Measurements from ENCODE around the gene AGPAT1. TPM values are rescaled to one million over a fixed set of nuclear protein-coding genes. Genes with fewer than 3 reads are reported as not detected.

The AGPAT1 gene
- total and polyA plus RNA-seq, 10 of the 15 experiments (the other 5 are each of a cell fraction or from before 2014, with no cell fraction given), result 13.9 to 39.5 (median 24.7) TPM

DNA sequence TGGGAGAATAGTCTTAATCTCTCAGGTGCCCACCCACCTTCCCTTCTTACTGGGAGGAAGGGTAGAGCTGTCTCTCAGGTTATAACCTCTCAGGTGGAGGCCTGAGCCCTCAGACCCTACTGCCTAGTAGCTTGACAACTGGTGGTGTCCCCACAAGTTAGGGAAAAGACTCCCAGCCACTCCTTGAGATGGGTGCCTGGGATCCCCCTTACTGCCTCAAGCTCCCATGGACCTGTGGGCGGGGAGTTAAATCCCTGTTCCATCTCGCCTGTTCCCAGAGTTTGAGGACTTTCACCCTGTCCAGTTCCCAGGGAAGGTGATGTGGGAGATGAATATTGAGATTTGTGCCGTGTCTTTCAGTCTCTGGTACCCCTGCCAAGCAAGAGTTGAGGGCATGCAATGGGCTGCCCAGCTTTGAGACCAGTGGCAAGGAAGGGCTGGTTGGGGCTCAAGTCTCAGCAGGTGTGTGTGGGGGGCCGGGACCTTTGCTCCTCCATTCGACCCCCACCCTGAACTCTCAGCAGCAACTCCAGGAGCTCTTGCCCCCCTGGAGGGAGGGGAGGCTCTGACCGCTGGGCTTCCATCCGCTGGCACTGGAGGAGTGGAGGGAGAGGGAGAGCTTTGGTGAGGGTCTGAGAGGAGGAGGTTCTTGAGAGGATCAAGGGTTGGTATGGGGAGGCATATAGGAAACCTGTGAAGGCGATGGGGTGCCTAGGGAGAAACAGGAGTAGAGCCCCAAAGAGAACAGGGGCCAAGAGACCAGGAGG is 15.2 kb upstream of the AGPAT1 start (continued):
- 0 out of 2 replicates have a peak, but pooled peaks have one; percentile 13 for TF ChIP-seq POLR2AphosphoS5 (IDR thresholded peaks at IDR 0.05; ENCODE audit: low read length)
- TF ChIP-seq, protein P1, sequence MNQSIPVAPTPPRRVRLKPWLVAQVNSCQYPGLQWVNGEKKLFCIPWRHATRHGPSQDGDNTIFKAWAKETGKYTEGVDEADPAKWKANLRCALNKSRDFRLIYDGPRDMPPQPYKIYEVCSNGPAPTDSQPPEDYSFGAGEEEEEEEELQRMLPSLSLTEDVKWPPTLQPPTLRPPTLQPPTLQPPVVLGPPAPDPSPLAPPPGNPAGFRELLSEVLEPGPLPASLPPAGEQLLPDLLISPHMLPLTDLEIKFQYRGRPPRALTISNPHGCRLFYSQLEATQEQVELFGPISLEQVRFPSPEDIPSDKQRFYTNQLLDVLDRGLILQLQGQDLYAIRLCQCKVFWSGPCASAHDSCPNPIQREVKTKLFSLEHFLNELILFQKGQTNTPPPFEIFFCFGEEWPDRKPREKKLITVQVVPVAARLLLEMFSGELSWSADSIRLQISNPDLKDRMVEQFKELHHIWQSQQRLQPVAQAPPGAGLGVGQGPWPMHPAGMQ (IDR thresholded peaks at IDR 0.05; ENCODE audit: borderline replicate concordance), result no peak
- TF ChIP-seq, protein P2, sequence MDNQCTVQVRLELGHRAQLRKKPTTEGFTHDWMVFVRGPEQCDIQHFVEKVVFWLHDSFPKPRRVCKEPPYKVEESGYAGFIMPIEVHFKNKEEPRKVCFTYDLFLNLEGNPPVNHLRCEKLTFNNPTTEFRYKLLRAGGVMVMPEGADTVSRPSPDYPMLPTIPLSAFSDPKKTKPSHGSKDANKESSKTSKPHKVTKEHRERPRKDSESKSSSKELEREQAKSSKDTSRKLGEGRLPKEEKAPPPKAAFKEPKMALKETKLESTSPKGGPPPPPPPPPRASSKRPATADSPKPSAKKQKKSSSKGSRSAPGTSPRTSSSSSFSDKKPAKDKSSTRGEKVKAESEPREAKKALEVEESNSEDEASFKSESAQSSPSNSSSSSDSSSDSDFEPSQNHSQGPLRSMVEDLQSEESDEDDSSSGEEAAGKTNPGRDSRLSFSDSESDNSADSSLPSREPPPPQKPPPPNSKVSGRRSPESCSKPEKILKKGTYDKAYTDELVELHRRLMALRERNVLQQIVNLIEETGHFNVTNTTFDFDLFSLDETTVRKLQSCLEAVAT (IDR thresholded peaks at IDR 0.05), result peak; percentile 67

GRCh38 chr6:32190054-32190851 is 14.4 kb upstream of the AGPAT1 start, which contains the start of gene PBX2:
TSS of gene PBX2 (minus strand) at chr6:32190202. CDS start at chr6:32189915, 287 bp downstream.
- ChIA-PET SMC1A (ENCODE audit: uncharacterized antibody, unreplicated experiment) (interaction anchor here (4.2 to 4.3 kb wide), 2 partner anchors 13 to 61 kb away, joined by 24 to 41 read pairs; partner anchors contain the start of genes AGPAT1, ATF6B, FKBPL and RNF5), POLR2A (interaction anchor here (0.6 to 7.0 kb wide), 8 partner anchors 12 to 956 kb away, joined by 3 to 123 read pairs (median 4); partner anchors contain the start of genes AGPAT1, ATF6B, EGFL8 and FKBPL), RAD21 (ENCODE audit: unreplicated experiment) (interaction anchor here (1.0 to 3.7 kb wide), 5 partner anchors 11 to 61 kb away, joined by 3 to 27 read pairs (median 6); partner anchors contain the start of genes ATF6B, FKBPL, PRRT1 and RNF5), CTCF (interaction anchor here (0.8 to 1.0 kb wide), 3 partner anchors 11 to 71 kb away, joined by 3 to 4 read pairs (median 3); no protein-coding TSS in a partner anchor)
- Histone ChIP-seq H3K9ac (ENCODE audit: control insufficient read depth, insufficient read depth, low read length) (peak within 1 kb of the TSS; percentile 99), H3K4me1 (ENCODE audit: control insufficient read depth, insufficient read depth, low read length) (peaks cover 39% of the 10 kb centered on the region), H3K4me2 (ENCODE audit: control insufficient read depth, insufficient read depth) (peak within 1 kb of the TSS; percentile 99), H4K20me1 (ENCODE audit: control insufficient read depth, insufficient read depth) (no peaks in the 10 kb centered on the region), H3K27me3 (replicated peaks in 1 of 2; ENCODE audit: control insufficient read depth in 2 of 2, insufficient read depth in 2 of 2, low read length in 1 of 2) (no peaks in the 10 kb centered on the region), H3K4me3 (peak within 1 kb of the TSS; percentile 90), H3K36me3 (ENCODE audit: control insufficient read depth in 2 of 2, insufficient read depth in 2 of 2, low read length in 1 of 2) (peaks cover 0 to 6% of the 10 kb centered on the region in 2 experiments; a peak in 3 of 4 replicates), H3K9me3 (replicated peaks; ENCODE audit: control insufficient read depth, insufficient read depth, low read length) (no peaks in the 10 kb centered on the region), H3K79me2 (ENCODE audit: control insufficient read depth, insufficient read depth, low read length) (peaks cover 59% of the 10 kb centered on the region), H2AFZ (ENCODE audit: control insufficient read depth, low read depth, low read length) (no peak within 1 kb of the TSS), H3K27ac (ENCODE audit: control insufficient read depth, insufficient read depth) (peak within 1 kb of the TSS; percentile 100)
- FAIRE-seq, result peak; percentile 76
- 2% methylated on average over 13 of the region's 23 CpGs for WGBS (ENCODE audit: insufficient coverage, insufficient replicate concordance, low lambda C conversion rate, missing lambda C conversion rate)
- peak; percentile 79 for ATAC-seq
- in situ Hi-C loops (cut with MboI) (no loop called here), intact Hi-C loops (cut with micrococcal nuclease; ENCODE audit: unreplicated experiment) (loop anchor here (1.0 to 2.0 kb wide), 2 partner anchors 13 to 60 kb away; partner anchors contain the start of genes AGPAT1 and FKBPL)
- BruUV-seq (replicated peaks), result TSS peak; percentile 93
- peak; percentile 91 for DNase-seq (ENCODE audit: low read depth, low spot score)
- peak; percentile 56; the same call in 1 of the 2 replicates for TF ChIP-seq TCF12 (IDR thresholded peaks at IDR 0.05; ENCODE audit: low read depth, low read length)
- TF ChIP-seq POLR2A (IDR thresholded peaks at IDR 0.05; ENCODE audit: low read depth, low read length), result peak; percentile 70
- TF ChIP-seq, protein P3, sequence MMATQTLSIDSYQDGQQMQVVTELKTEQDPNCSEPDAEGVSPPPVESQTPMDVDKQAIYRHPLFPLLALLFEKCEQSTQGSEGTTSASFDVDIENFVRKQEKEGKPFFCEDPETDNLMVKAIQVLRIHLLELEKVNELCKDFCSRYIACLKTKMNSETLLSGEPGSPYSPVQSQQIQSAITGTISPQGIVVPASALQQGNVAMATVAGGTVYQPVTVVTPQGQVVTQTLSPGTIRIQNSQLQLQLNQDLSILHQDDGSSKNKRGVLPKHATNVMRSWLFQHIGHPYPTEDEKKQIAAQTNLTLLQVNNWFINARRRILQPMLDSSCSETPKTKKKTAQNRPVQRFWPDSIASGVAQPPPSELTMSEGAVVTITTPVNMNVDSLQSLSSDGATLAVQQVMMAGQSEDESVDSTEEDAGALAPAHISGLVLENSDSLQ (IDR thresholded peaks at IDR 0.05), result peak; percentile 73
- TF ChIP-seq SKIL (IDR thresholded peaks at IDR 0.05; ENCODE audit: low read depth, poor library complexity, severe bottlenecking), result peak; percentile 77
- no peak for TF ChIP-seq NR2C2 (IDR thresholded peaks at IDR 0.05; ENCODE audit: borderline replicate concordance, control insufficient read depth, insufficient read length, low read depth)
- peak; percentile 93 for TF ChIP-seq MTA2 (IDR thresholded peaks at IDR 0.05; ENCODE audit: low read depth)
- TF ChIP-seq ATF7 (IDR thresholded peaks at IDR 0.05; ENCODE audit: low read depth), result peak; percentile 87
- TF ChIP-seq POLR2AphosphoS2 (IDR thresholded peaks at IDR 0.05; ENCODE audit: low read depth, low read length), result peak; percentile 70; the same call in 1 of the 2 replicates
- TF ChIP-seq SMC3 (IDR thresholded peaks at IDR 0.05; ENCODE audit: borderline replicate concordance, low read length), result no peak

All from GM12878 (cell line).